ENCODE measurements around the gene DBX1.
"Not testable (repeated sequence)": the region's sequence is repeated elsewhere in the genome, so short reads cannot be mapped to it uniquely, and the experiment has no call there.

Gene DBX1, protein sequence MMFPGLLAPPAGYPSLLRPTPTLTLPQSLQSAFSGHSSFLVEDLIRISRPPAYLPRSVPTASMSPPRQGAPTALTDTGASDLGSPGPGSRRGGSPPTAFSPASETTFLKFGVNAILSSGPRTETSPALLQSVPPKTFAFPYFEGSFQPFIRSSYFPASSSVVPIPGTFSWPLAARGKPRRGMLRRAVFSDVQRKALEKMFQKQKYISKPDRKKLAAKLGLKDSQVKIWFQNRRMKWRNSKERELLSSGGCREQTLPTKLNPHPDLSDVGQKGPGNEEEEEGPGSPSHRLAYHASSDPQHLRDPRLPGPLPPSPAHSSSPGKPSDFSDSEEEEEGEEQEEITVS

DNA sequence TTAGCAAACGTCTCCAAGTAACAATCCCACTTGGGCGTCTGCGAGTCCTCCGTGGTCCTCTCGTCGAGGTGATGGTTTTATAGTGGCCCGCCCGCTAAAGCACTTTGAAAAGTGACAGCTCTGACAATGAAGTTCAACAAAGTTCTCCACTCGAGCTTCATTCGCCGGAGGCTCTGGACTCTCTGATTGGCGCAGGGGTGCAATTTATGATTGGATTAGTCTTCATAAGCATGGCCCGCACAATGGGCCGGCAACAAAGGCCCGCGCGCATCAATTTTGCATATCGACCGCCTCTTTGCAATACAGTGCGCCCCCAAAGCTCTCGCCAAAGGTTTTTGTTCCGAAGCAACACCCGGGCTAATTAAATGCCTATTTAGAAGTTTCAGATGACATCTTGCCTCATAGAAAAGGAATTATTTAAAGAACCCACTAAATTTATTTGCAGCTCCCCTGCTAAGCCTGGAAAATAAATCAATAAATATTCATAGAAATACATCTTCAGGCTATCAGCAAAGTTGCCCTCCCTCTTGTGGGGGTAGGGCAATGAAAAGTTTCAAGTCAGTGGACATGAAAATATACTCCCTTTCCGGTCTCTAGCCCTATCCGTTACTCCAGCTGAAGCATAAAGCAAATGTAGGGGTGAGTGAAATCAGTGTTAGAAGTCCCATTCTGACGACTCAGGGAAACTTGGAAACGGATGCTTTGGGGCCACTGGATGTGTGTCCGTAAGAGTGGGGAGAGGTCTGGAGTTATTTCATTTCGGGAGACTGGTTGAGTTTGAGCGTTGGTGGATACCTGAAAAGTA, at the start of gene DBX1:
TSS of gene DBX1 (minus strand) at position 51 of the 805 bp plus-strand sequence. CDS start 151 bp downstream, outside the sequence.
- no peak for DNase-seq

DNA sequence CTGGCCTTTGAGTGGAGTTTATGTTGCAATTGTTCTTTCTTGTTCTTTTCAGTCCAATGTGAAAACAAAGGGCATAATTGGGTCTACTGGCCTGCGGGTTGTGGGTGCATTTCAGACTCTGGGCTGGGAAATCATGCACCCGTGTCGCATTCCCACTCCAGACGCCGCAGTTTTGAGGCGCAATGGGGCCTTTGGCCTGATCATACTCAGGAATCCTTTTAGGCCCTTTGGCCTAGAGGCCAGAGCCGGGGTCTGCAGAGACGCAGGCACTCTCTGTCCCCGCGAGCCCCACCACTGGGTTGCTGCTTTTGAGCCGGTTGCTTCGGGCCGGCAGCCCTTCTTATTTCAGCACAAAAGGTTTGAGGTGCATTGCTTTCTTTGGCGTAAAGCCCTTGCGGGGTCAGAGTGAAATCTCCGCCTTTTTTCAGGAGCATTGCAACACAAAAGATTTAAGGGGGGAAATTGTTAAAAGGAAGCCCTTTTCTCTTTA, 48.4 kb upstream of the DBX1 start:
- DNase-seq: no peak

DNA sequence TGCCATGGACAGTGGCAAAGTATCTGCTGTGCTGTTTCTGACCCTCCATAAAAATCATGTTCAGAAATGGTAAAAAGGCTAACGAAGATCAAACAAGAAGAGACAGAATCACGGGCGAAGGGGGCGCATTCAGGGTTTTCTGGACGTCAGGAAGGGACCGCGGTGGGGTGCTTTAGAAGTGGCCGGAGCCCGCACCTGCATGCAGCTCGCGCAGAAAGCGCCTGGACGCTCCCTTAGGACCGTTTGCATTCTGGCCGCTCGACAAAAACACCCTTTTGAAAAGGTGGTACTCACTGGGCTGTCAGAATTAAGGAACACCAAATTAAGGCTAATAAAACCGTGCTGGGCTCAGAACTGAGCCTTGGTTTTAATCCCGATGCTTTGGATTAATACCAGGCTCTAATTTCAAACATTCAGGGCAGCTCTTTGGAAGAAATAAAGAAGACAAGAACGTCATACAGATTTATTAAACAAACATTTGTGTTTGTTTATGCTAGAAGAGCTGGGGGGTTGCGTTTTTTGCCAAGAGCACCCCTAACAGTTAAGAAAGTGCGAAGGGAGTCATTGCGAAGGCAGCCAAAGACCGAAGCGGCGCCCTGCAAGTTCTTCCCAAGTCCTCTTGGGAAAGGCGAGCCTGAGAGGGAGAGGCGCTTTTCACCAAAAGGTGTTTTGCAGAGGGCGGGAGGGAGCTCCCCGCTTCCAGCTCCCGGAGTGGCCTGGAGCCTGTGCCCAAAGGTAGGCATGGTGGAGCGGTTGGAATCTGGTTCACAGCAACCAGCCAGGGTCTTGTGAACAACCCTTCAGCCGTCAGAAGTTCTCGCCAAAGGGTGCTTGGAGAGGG, 47.7 kb upstream of the DBX1 start:
- DNase-seq: no peak

DNA sequence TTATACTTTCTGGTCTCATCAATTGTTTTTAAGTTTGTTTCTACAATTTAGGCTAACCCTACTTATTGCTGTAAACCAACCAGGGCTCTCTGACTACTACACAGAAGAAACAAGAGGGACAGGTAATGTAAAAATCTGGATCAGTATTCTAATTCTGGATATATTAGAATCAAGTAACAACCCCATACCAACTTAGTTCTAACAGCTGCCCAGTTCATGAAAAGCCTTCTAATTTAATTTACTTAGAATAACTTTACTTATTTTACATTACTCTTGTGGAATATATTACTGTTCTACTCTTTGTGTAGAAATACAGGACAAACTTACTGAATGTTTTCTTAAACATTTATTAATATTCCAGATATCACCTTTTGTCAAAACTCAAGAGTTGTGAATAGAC, 45.5 kb upstream of the DBX1 start:
- DNase-seq: no peak

DNA sequence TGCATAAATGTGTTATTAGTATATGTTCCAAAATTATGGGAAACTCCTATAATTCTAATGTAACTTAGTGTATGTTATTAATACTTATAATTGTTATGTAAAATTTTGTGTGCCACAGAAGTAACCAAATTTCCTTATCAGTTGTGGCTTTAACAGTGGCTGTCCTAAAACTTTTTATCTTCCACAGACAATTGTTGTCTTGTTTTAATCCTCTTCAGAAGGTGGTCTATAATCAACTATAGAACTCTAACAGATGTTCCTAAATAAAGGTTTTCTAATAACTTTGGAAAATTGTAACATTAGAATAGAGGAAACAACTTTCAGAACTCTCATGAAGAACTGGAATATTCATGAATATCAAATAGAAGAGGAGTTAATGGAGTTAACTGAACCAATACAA, 44.4 kb upstream of the DBX1 start:
- no peak for DNase-seq

DNA sequence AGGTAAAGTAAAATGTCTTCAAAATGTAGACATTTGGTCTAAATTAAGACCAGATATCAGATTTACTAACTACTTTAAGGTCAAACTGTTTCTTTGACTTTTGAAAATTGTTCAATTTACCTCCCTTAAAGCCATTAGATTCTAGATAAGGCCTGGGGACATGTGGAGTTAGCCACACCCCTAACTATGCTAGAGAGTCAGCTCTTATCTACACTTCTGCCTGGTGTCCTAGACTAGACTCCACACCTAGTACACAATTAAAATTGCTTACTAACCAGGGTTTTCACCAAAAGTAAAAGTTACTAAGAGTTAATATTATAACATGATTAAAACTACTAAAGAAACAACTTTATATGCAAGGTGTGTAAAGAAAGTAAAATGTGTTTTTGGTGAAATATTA, 43.6 kb upstream of the DBX1 start:
- no peak for DNase-seq

DNA sequence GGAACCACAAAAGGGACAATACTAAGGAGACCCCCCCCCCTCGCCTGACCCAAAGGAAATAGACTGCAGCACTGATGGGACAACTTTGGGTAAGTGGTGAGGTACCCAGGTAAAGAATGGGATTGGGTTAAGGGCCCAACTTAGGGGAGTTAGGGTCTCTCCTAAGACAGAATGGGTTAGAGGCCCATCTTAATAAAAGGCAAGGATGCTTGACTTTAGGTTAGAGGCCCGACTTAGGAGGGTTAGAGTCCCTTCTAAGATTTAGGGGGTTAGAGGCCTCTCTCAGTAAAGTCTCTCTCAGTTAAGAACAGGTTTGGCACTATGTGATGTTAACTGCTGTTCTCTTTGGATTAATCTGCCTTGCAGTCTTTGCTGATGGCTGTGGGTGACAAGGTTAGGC, 41.0 kb upstream of the DBX1 start:
- DNase-seq: no peak

DNA sequence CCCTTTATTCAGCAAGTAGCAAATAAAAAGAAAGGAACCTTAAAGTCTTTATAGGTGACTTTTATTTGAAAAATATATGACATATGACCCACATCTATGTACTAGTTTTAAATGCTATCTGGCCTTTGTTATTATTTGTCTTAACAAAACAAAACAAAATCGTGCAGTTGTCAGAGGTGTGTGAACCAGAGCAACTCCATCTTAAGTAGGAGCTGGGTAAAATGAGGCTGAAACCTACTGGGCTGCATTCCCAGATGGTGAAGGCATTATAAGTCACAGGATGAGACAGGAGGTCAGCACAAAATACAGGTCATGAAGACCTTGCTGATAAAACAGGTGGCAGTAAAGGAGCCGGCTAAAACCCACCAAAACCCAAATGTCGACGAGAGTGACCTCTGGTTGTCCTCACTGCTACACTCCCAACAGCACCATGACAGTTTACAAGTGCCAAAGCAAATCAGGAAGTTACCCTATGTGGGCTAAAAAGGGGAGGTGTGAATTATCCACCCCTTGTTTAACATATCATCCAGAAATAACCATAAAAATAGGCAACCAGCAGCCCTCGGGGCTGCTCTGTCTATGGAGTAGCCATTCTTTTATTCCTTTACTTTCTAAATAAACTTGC, 40.2 kb upstream of the DBX1 start:
- not testable (repeated sequence) for DNase-seq

DNA sequence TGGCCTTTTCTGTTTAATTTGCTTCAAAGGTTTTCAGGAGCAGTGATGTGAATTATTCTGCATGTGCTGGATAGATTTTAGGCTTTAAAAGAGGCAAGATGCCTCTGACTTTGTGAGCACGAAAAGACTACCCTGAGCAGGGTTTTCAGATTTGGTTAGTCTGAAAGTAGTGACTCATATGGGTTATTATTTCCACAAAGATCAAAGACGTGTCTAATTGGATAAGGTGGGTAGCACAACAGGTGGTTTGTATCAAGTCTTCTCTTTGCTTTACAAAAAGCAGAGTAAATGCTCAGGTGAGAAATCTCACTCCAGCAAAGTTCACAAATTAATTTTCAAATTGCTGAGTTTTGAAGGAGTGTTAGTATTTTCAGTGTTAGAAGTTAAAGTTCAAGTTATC, 37.6 kb upstream of the DBX1 start:
- no peak for DNase-seq

DNA sequence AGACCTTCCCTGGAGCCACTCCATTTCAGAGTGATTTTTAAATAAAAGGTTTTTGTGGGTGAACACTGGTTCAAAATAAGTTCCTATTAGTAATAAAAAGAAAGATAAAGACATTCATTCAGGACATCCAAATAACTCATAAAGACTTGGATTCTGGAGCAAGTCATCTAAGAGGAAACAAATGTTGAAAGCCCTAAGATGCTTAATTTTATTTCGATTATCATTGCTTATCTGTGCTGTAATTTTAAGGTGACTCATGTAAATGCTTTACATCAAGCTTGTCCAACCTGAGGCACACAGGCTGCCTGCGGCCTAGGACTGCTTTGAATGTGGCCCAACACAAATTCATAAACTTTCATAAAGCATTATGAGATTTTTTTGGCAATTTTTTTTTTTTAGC, 34.2 kb upstream of the DBX1 start:
- DNase-seq: no peak

DNA sequence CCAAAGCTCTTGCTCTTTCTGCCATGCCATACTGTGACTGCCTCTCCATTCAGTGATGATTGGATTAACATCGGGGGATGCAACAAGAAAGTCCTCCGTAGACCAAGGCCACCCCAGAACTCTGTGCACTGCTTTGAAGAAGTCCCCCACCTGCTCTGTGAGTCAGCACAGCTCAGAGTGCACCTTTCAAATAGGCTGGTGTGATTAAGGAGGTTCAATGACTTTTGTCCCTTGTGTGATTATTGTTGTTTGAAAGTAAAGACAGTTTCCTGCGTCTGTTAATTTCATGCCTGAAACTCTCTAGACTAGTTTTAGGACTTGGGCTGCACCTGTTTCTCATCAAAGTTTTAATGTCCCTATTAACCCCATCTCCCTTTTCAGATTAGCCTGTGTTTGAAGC, 33.0 kb upstream of the DBX1 start:
- DNase-seq: no peak

DNA sequence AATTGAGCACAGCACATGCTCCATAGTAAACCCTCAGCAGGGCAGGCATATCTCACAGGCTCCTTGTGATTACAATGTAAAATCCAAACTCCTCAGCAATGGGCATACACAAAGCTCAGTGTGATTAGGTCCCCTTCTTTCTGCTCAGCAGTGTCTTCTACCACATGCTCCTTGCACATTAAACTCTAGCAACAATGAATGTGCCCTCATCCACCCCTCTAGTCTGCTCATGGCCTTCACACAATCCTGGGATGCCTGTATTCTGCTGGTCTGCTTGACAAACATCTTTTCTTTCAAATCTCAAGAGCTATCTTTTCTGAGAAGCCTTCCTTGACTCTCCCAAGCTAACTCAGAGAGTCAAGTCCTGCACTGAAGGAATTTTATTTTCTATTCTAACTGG, 32.4 kb upstream of the DBX1 start:
- no peak for DNase-seq

DNA sequence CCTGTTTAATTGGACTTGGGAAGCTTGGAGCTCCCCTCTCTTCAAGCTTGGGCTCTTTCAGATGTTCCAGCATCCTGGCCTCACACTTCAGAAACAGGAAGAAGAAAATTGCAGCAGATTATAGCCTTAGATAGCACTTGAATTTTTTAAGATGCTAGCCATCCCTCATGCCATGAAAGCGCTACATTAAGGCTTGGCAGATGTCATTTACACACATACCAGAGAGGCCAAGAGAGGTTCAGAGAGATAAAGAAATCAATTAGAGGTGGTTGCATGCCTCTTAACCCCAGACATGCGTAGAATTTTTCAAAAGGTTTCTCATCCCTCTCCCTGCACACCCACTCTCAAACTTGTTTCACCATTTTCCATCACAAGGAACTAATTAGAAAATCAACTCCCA, 31.9 kb upstream of the DBX1 start:
- peak; percentile 41 to 67 for DNase-seq

DNA sequence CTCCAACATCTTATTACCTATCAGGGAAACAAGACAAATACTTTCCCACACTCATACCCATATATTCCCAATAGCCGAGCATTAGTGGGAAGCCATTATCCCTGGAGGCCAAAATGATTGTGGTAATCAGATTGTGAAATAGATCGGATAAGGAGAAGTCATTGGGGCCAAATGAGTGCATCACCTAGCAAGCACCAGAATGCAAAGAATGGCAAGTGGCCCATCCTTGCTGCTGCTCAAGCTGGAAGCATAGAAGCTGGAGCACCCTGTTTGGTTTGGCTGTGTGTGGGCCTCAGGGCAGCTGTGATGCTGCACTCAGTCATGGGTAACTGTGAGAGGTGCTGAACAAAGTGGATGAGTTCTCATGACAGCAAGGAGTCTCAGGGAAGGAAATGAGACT, 18.7 kb upstream of the DBX1 start:
- DNase-seq: no peak

DNA sequence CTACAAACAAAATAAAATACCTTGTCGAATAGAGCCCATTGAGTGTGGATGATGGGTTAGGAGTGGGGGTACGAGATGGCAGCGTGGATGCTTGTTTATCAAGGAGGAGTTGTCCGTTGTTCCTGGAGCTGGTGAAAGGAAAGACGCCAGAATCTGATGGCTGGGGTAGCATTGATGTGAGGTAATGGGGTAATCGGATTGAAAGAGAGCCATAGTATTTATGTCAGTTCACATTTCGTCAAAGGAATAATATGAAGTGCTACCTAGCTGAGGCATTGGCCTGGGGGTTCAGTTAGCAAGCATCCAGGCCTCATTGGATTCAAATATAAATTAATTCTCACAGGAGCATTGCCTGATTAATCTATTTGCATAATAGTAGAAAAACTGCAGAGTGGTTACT, 16.9 kb upstream of the DBX1 start:
- DNase-seq: no peak

DNA sequence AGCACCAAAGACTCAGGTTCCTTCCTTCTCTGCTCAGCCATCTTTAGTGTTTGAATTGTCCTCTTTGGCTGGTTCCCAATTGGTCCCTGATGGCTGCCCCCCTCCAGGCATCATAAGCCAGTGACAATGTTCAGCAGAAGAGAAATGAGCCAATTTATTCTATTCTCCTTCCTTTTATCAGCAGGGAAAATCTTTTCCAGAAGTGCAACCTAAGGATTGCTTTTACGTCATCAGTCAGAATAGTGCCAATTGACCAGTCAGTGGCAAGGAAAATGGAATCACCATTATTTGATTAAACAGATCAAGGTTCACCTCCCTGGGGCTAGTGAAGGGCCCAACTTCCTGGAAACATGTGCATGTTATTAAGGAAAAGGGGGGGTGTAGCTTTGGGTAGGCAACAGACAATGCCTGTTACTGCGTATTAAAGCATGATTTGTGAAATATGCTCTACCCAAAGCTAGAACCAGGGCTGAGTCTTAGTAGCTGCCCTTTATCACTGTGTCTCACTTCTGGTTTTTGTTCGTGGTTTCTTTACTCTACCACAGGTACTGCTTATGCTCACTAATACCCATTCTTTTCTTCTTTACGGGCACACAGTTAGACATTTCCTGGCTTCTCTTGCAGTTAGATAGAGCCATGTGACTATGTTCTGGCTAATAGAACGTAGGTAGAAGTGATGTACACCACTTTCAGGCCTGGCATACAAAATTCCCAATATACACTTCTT, 12.6 kb upstream of the DBX1 start:
- DNase-seq: no peak

DNA sequence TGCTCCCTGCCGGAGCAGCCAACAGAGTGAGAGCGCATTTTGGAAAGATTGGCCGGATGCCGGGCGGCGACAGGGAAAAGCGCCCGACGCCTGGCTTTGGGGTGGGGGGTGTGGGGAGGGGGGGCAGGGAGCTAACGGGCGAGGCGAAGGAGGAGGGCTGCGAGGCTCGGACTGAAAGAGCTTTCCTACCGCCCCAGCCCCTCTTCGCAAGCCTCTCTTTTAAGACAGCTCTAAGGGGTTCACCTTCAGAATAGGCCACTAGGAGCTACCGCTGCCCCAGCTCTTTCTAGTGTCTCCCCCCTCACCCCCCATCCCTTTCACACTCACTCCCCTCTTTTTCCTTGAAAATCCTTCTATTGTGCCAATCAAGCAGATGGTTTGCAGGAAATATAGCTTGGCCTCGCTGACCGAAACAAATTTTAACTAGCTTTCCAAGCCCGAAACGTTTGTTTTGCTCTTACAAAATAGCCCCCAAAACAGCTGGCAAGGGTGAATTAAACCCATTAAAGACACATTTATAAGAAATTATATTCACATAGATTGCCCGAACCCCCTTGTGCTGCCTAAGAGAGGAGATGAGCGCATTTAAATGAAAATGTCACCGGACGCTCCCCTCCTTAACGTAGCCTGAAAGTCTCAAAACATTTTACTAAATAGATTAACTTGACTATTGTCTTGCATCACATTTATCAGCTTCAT, 3.7 kb upstream of the DBX1 start:
- DNase-seq: no peak

DNA sequence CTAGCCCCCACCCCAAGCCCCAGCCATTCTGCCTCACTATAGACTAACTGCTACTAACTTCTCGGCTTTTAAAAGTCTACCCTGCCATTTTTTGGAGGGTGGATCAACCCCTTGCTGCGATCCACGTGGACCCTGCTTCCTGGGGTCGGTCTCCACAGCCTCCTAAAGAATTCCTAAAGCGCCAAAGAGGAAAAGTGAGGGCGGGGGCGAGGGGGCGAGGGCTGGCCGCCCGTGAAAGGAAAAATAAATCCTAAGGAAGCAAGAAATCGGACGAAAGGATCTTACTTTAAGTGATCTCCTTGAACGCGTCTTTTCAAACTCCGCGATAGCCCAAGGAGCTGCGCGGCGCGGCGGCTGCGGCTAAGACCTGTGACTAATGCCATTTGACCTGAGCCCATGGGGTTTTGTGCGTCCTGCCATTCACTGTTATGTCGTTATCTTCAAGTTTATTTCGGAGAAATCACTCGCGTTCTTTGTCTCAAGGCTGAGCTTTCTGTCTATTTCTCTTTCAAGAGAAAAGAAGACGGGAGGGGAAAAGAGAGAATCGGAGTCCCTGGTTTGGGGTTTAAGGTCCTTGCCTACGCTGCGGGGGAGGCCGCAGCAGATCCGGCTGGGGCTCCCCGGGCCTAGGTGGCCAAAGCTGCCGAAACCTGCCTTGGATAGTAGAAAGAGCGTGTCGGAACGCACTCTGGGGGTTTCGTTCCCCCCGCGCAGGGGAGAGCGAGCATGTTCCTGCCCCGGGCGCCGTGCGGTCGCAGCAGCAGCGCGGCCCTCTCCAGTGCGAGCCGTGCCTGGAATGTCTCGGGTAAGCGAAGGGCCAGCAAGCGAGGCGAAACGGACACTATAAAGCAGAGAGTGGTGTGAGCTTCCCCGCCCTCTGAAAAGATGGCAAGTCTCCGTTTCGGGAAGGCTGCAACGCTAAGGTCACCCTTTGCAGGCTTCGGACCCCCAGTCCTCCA, 2.8 kb upstream of the DBX1 start:
- no peak for DNase-seq

DNA sequence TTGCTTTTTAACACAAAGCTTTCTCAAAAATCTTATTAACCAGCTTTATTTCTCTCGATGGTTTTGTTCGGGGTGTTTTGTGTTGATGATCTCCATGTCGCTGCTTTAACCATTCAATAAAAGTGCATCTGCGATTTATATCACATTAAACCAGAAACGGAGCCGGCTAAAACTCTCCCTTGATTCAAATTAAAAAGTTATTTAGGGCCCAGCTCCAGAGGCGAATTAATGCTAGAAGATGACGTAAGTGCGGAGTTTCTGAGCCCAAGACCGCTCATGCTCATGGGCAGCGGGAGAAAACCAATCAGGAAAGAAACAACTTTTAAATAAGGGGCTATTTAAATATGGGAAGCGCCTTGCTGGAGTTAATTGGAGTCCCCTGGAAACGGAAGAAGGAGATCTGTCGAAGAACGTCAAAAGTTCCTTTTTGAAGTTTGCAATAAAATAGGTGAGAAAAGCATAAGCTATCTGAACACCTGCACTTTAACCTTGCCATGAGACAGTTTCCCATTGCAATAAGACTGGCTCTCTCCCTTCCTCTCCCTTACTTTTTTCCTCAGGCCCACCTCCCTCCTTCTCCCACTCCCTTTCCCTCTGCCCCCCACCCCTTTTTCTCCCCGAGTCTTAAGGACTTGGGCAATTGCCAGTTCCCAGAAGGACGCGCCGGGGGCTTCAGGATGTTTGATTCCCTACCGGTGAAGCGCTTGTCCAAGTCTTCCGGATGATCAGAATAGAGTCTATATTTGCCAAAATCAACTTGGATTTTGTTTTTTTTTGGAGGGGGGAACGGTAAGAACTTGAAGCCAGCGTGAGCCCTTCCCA, 1.9 kb upstream of the DBX1 start:
- no peak for DNase-seq

Data from NCI-H187 (cell line).